ENCODE measurements around the gene ASCC1. TPM values are rescaled to one million over a fixed set of nuclear protein-coding genes. Genes with fewer than 3 reads are reported as not detected.
A peak's percentile ranks its signal among the peaks of the same experiment; 100 is the strongest.

ASCC1 gene
- total and polyA plus RNA-seq, 10 donors = 11.9 to 41.7 (median 33.8) TPM

GRCh38 chr10:72073708-72074573 is 142.1 kb downstream of the ASCC1 start:
- no peaks in the 10 kb centered on the region for H3K27me3 ChIP-seq (replicated peaks in 1 of 7)
- H3K4me1 ChIP-seq = peaks cover 3 to 75% (median 26%) of the 10 kb centered on the region in 6 donors
- 53 to 75% (median 67%) methylated on average over 8 to 14 of the region's 14 CpGs for WGBS, 5 donors
- peak overlapping the region in 1 of 8 donors; percentile 50 for H3K27ac ChIP-seq
- intact Hi-C loops (cut with DNase I; ENCODE audit: low total_unique reads) = no loop called here
- peaks cover 0 to 60% (median 10%) of the 10 kb centered on the region in 6 donors for H3K36me3 ChIP-seq
- H3K4me3 ChIP-seq = no peak overlapping the region
- H3K9me3 ChIP-seq = no peaks in the 10 kb centered on the region
- TF ChIP-seq POLR2AphosphoS5 (IDR thresholded peaks at IDR 0.05) = peak in 1 of 3 donors; percentile 23
- no peak for TF ChIP-seq POLR2A (IDR thresholded peaks at IDR 0.05)
- no peak for TF ChIP-seq CTCF (IDR thresholded peaks at IDR 0.05 in 8 of 11, conservative IDR thresholded peaks at IDR 0.05 in 3 of 11)
- no peak for DNase-seq

GRCh38 chr10:72072639-72073038 is 143.4 kb downstream of the ASCC1 start:
- peak; percentile 59 for DNase-seq

GRCh38 chr10:72072046-72072445 is 144.0 kb downstream of the ASCC1 start:
- peak; percentile 66 for DNase-seq
- H3K36me3 ChIP-seq = peaks cover 0 to 79% (median 10%) of the 10 kb centered on the region in 6 donors
- no peaks in the 10 kb centered on the region for H3K9me3 ChIP-seq
- no peak overlapping the region for H3K4me3 ChIP-seq
- 93 to 100% (median 95%) methylated on average over 5 of the region's 5 CpGs for WGBS, 5 donors
- peaks cover 8 to 76% (median 36%) of the 10 kb centered on the region in 6 donors for H3K4me1 ChIP-seq
- TF ChIP-seq POLR2AphosphoS5 (IDR thresholded peaks at IDR 0.05) = no peak
- no peak for TF ChIP-seq CTCF (IDR thresholded peaks at IDR 0.05 in 8 of 11, conservative IDR thresholded peaks at IDR 0.05 in 3 of 11)
- no peak for TF ChIP-seq POLR2A (IDR thresholded peaks at IDR 0.05)
- H3K27me3 ChIP-seq (replicated peaks in 1 of 7) = no peaks in the 10 kb centered on the region
- no peak overlapping the region for H3K27ac ChIP-seq
- intact Hi-C loops (cut with DNase I; ENCODE audit: low total_unique reads) = no loop called here

More at GRCh38 chr10:72072639-72073038, 143.4 kb downstream of the ASCC1 start:
- Histone ChIP-seq H3K36me3 (peaks cover 0 to 73% (median 10%) of the 10 kb centered on the region in 6 donors), H3K9me3 (no peaks in the 10 kb centered on the region), H3K27me3 (replicated peaks in 1 of 7) (no peaks in the 10 kb centered on the region), H3K4me1 (peaks cover 5 to 75% (median 31%) of the 10 kb centered on the region in 6 donors), H3K4me3 (no peak overlapping the region), H3K27ac (no peak overlapping the region)
- intact Hi-C loops (cut with DNase I; ENCODE audit: low total_unique reads) = no loop called here
- WGBS, 5 donors = 89 to 93% (median 90%) methylated on average over 3 to 5 of the region's 5 CpGs
- TF ChIP-seq POLR2A (IDR thresholded peaks at IDR 0.05) (no peak), POLR2AphosphoS5 (IDR thresholded peaks at IDR 0.05) (no peak), CTCF (IDR thresholded peaks at IDR 0.05 in 8 of 11, conservative IDR thresholded peaks at IDR 0.05 in 3 of 11) (no peak)

Measured in spleen (tissue), 11 donors.